HEK293T (cell line): ENCODE measurements around the gene GTF2IRD1.

ENCODE experiments used
- BHLHE40 ChIP-seq: fragments of 450-650 bp; IDR thresholded peaks from 2 replicates; pipeline ENCODE4 v1.6.1; 2016; ENCODE audit warnings: mild to moderate bottlenecking, moderate library complexity, borderline replicate concordance
- ELF4 ChIP-seq: fragments of 450-650 bp; IDR thresholded peaks from 2 replicates; pipeline ENCODE4 v1.6.1; 2017; ENCODE audit warnings: antibody characterized with exemption
- FOXA1 ChIP-seq: fragments of 450-650 bp; IDR thresholded peaks from 2 replicates; pipeline ENCODE4 v1.6.1; 2016; ENCODE audit warnings: mild to moderate bottlenecking
- FOXM1 ChIP-seq: fragments of 450-650 bp; IDR thresholded peaks from 2 replicates; pipeline ENCODE4 v1.6.1; 2017; ENCODE audit warnings: mild to moderate bottlenecking, borderline replicate concordance
- HDGF ChIP-seq: fragments of 450-650 bp; IDR thresholded peaks from 2 replicates; pipeline ENCODE4 v1.6.1; 2017; ENCODE audit warnings: antibody characterized with exemption, borderline replicate concordance

GRCh38 chr7:74404741-74405140 lies 49.0 kb upstream of the GTF2IRD1 start:
- no peak for TF ChIP-seq ELF4
- TF ChIP-seq HDGF: no peak
- no peak for TF ChIP-seq FOXM1
- no peak for TF ChIP-seq BHLHE40
- no peak for TF ChIP-seq FOXA1
